SK-N-SH treated with all-trans-retinoic acid at 6 μM for 48 hours (cell line): Measurements from ENCODE around the gene RAB6A.

Experiments used
- CREB5 ChIP-seq: fragments of 250-450 bp; sonication (Bioruptor Pico); IDR thresholded peaks from 2 replicates; pipeline ENCODE4 v1.5.1; 2020; ENCODE audit warnings: low read depth, mild to moderate bottlenecking, moderate library complexity
- CSRNP3 ChIP-seq: fragments of 250-450 bp; sonication (Bioruptor Pico); IDR thresholded peaks from 2 replicates; pipeline ENCODE4 v1.5.1; 2021; ENCODE audit warnings: mild to moderate bottlenecking, moderate library complexity
- OSR1 ChIP-seq: fragments of 250-450 bp; sonication (Bioruptor Pico); IDR thresholded peaks from 2 replicates; pipeline ENCODE4 v1.8.0; 2022; ENCODE audit warnings: moderate library complexity, mild to moderate bottlenecking, inconsistent platforms
- PATZ1 ChIP-seq: fragments of 250-450 bp; sonication (Bioruptor Pico); IDR thresholded peaks from 2 replicates; pipeline ENCODE4 v1.8.0; 2020; ENCODE audit warnings: mild to moderate bottlenecking, moderate library complexity, borderline replicate concordance
- POU6F1 ChIP-seq: fragments of 250-450 bp; sonication (Bioruptor Pico); IDR thresholded peaks from 2 replicates; pipeline ENCODE4 v1.8.0; 2021; ENCODE audit warnings: low read depth, mild to moderate bottlenecking, moderate library complexity, borderline replicate concordance
- PPARA ChIP-seq: fragments of 250-450 bp; sonication (Bioruptor Pico); IDR thresholded peaks from 2 replicates; pipeline ENCODE4 v1.5.0; 2020; ENCODE audit warnings: mild to moderate bottlenecking, borderline replicate concordance
- RARB ChIP-seq: fragments of 250-450 bp; sonication (Bioruptor Pico); IDR thresholded peaks from 2 replicates; pipeline ENCODE4 v1.8.0; 2021; ENCODE audit warnings: mild to moderate bottlenecking, moderate library complexity
- TSHZ2 ChIP-seq: fragments of 250-450 bp; sonication (Bioruptor Pico); IDR thresholded peaks from 2 replicates; pipeline ENCODE4 v1.5.0; 2020; ENCODE audit warnings: mild to moderate bottlenecking, moderate library complexity
- ZFP3 ChIP-seq: fragments of 250-450 bp; sonication (Bioruptor Pico); IDR thresholded peaks from 2 replicates; pipeline ENCODE4 v1.5.0; 2020; ENCODE audit warnings: mild to moderate bottlenecking, moderate library complexity
- ZFP30 ChIP-seq: fragments of 450-650 bp; formaldehyde crosslinking; IDR thresholded peaks from 2 replicates; pipeline ENCODE4 v1.5.0; 2022; ENCODE audit warnings: mild to moderate bottlenecking, moderate library complexity
- ZNF8 ChIP-seq: fragments of 450-650 bp; formaldehyde crosslinking; IDR thresholded peaks from 2 replicates; pipeline ENCODE4 v1.5.0; 2020; ENCODE audit warnings: mild to moderate bottlenecking, moderate library complexity

- no peak for TF ChIP-seq PATZ1 (CRISPR knock-in tag)
- TF ChIP-seq ZFP3: no peak
- no peak for TF ChIP-seq CREB5 (CRISPR knock-in tag)
- TF ChIP-seq TSHZ2: no peak
- TF ChIP-seq CSRNP3: no peak
- no peak for TF ChIP-seq ZNF8 (CRISPR knock-in tag)
- TF ChIP-seq RARB: no peak
- no peak for TF ChIP-seq PPARA (CRISPR knock-in tag)
- no peak for TF ChIP-seq ZFP30 (CRISPR knock-in tag)
- no peak for TF ChIP-seq OSR1 (CRISPR knock-in tag)
- TF ChIP-seq POU6F1 (CRISPR knock-in tag): no peak
Observed at GRCh38 chr11:73663604-73664495, 97.0 kb downstream of the RAB6A start.
